Esophagus squamous epithelium (tissue), 4 donors: ENCODE data around the gene GP1BA.

Experiments used
- POLR2A ChIP-seq, 4 donors: fragments of 450-650 bp; IDR thresholded peaks; one replicate each; pipeline ENCODE4 v1.6.1; 2017; ENCODE audit warnings: antibody characterized with exemption in 4 of 4, mild to moderate bottlenecking in 4 of 4, moderate library complexity in 3 of 4
- TF ChIP-seq, protein P1 (sequence below), 6 experiments: fragments of 450-650 bp in 4 of 6; fragments of 200-600 bp in 2 of 6; sonication (generic) in 2 of 6; IDR thresholded peaks; one replicate each; pipeline ENCODE4 v1.5.1; 2016 to 2019; ENCODE audit warnings: antibody characterized with exemption in 6 of 6, mild to moderate bottlenecking in 4 of 6, moderate library complexity in 4 of 6

DNA sequence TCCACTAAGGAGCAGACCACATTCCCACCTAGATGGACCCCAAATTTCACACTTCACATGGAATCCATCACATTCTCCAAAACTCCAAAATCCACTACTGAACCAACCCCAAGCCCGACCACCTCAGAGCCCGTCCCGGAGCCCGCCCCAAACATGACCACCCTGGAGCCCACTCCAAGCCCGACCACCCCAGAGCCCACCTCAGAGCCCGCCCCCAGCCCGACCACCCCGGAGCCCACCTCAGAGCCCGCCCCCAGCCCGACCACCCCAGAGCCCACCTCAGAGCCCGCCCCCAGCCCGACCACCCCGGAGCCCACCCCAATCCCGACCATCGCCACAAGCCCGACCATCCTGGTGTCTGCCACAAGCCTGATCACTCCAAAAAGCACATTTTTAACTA, 1.6 kb downstream of the GP1BA start:
- TF ChIP-seq, protein P1, sequence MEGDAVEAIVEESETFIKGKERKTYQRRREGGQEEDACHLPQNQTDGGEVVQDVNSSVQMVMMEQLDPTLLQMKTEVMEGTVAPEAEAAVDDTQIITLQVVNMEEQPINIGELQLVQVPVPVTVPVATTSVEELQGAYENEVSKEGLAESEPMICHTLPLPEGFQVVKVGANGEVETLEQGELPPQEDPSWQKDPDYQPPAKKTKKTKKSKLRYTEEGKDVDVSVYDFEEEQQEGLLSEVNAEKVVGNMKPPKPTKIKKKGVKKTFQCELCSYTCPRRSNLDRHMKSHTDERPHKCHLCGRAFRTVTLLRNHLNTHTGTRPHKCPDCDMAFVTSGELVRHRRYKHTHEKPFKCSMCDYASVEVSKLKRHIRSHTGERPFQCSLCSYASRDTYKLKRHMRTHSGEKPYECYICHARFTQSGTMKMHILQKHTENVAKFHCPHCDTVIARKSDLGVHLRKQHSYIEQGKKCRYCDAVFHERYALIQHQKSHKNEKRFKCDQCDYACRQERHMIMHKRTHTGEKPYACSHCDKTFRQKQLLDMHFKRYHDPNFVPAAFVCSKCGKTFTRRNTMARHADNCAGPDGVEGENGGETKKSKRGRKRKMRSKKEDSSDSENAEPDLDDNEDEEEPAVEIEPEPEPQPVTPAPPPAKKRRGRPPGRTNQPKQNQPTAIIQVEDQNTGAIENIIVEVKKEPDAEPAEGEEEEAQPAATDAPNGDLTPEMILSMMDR (IDR thresholded peaks at IDR 0.05), result no peak
- no peak for TF ChIP-seq POLR2A (IDR thresholded peaks at IDR 0.05)
